ENCODE results near the gene HNRNPL. TPM values are rescaled to one million over a fixed set of nuclear protein-coding genes. Genes with fewer than 3 reads are reported as not detected.

The HNRNPL gene
- total and polyA plus RNA-seq, 10 of the 15 experiments (the other 5 are each of a cell fraction or from before 2014, with no cell fraction given), result 32.5 to 512 (median 306) TPM

DNA sequence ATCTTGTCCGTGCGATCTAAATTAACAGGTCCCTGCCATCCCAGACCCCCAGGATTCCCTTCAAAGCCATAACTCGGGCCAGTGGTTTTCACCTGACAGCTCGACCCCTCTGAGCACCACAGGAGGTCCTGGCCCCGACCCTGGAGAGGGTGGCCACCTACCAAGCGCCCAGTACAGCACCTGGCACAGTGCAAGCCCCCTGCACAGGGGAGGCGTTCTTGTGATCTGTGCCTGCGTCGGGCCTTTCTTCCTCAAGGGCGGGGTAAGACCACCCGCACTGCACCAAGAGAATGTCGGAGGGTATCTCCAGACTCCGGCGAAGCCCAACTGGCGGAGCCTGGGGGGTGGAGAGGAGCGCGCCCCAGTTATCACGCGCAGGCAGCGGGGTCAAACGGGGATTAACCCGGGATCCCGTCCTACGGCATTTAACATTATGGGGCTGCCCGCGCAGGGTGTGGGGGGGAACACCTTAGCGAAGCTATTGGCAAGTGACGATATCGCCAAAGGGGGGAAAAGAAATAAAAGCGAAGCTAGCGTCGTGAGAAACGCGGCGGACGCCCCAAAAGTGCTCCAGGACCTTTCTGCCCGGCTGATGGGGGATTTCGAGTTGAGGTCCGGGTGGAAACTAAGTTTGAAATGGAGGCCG, 1.3 kb upstream of the HNRNPL start (continued):
- no peak; the same call in 1 of the 2 replicates for TF ChIP-seq SMAD5 (IDR thresholded peaks at IDR 0.05; ENCODE audit: low read depth)
- no peak for TF ChIP-seq WRNIP1 (IDR thresholded peaks at IDR 0.05; ENCODE audit: borderline replicate concordance, low read depth, low read length)
- TF ChIP-seq POU2F2 (IDR thresholded peaks at IDR 0.05; ENCODE audit: borderline replicate concordance, low read depth, low read length), result no peak
- 0 out of 2 replicates have a peak, but pooled peaks have one; percentile 7 for TF ChIP-seq BACH1 (IDR thresholded peaks at IDR 0.05; ENCODE audit: borderline replicate concordance)
- no peak for TF ChIP-seq RFX5 (IDR thresholded peaks at IDR 0.05; ENCODE audit: low read depth, low read length)
- no peak for TF ChIP-seq TCF7 (IDR thresholded peaks at IDR 0.05; ENCODE audit: borderline replicate concordance)
- TF ChIP-seq RB1 (IDR thresholded peaks at IDR 0.05; ENCODE audit: borderline replicate concordance), result no peak
- TF ChIP-seq HDAC6 (IDR thresholded peaks at IDR 0.05; ENCODE audit: unreplicated experiment), result no peak
- TF ChIP-seq, protein P1, sequence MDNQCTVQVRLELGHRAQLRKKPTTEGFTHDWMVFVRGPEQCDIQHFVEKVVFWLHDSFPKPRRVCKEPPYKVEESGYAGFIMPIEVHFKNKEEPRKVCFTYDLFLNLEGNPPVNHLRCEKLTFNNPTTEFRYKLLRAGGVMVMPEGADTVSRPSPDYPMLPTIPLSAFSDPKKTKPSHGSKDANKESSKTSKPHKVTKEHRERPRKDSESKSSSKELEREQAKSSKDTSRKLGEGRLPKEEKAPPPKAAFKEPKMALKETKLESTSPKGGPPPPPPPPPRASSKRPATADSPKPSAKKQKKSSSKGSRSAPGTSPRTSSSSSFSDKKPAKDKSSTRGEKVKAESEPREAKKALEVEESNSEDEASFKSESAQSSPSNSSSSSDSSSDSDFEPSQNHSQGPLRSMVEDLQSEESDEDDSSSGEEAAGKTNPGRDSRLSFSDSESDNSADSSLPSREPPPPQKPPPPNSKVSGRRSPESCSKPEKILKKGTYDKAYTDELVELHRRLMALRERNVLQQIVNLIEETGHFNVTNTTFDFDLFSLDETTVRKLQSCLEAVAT (IDR thresholded peaks at IDR 0.05), result peak; percentile 3; the same call in 1 of the 2 replicates

GRCh38 chr19:38850436-38850975, 720 bp upstream of the HNRNPL start:
- Histone ChIP-seq H4K20me1 (ENCODE audit: control insufficient read depth, insufficient read depth) (peaks cover 6% of the 10 kb centered on the region), H3K79me2 (ENCODE audit: control insufficient read depth, insufficient read depth, low read length) (peaks cover 40% of the 10 kb centered on the region), H3K4me3 (peak overlapping the region; percentile 78), H3K9ac (ENCODE audit: control insufficient read depth, insufficient read depth, low read length) (peak overlapping the region; percentile 79), H3K9me3 (replicated peaks; ENCODE audit: control insufficient read depth, insufficient read depth, low read length) (no peaks in the 10 kb centered on the region), H3K27ac (ENCODE audit: control insufficient read depth, insufficient read depth) (peak overlapping the region; percentile 85), H3K36me3 (ENCODE audit: control insufficient read depth in 2 of 2, insufficient read depth in 2 of 2, low read length in 1 of 2) (peaks cover 14 to 19% of the 10 kb centered on the region in 2 experiments), H2AFZ (ENCODE audit: control insufficient read depth, low read depth, low read length) (peak overlapping the region; percentile 11), H3K4me2 (ENCODE audit: control insufficient read depth, insufficient read depth) (peak overlapping the region; percentile 98), H3K27me3 (replicated peaks in 1 of 2; ENCODE audit: control insufficient read depth in 2 of 2, insufficient read depth in 2 of 2, low read length in 1 of 2) (no peaks in the 10 kb centered on the region), H3K4me1 (ENCODE audit: control insufficient read depth, insufficient read depth, low read length) (peaks cover 7% of the 10 kb centered on the region; the same call in 1 of the 2 replicates)
- TSS peak; percentile 97 for BruUV-seq (replicated peaks)
- WGBS (ENCODE audit: insufficient coverage, insufficient replicate concordance, low lambda C conversion rate, missing lambda C conversion rate), result 1% methylated on average over 26 of the region's 26 CpGs
- in situ Hi-C loops (cut with MboI), result no loop called here
- peak; percentile 100 for FAIRE-seq
- SMC1A ChIA-PET (ENCODE audit: uncharacterized antibody, unreplicated experiment), result interaction anchor here (0.9 to 4.5 kb wide), 4 partner anchors 12 to 79 kb away, joined by 3 to 44 read pairs (median 13); no protein-coding TSS in a partner anchor
- no peak for DNase-seq (ENCODE audit: low read depth, low spot score)
- intact Hi-C loops (cut with micrococcal nuclease; ENCODE audit: unreplicated experiment), result loop anchor here (1.0 kb wide), 2 partner anchors 14 to 49 kb away; partner anchors contain the start of genes NFKBIB and SIRT2
- RAD21 ChIA-PET (ENCODE audit: unreplicated experiment), result interaction anchor here (1.4 to 3.6 kb wide), 4 partner anchors 14 to 27 kb away, joined by 5 to 47 read pairs (median 22); partner anchors contain the start of genes ECH1 and RINL
- POLR2A ChIA-PET, result interaction anchor here (1.0 to 4.4 kb wide), 8 partner anchors 15 to 232 kb away, joined by 3 to 144 read pairs (median 5); partner anchors contain the start of genes ECH1, MRPS12, NFKBIB and SARS2
- CTCF ChIA-PET, result interaction anchor here (0.7 to 2.5 kb wide), 5 partner anchors 13 to 81 kb away, joined by 3 to 14 read pairs (median 6); partner anchors contain the start of gene ECH1
- ATAC-seq, result peak; percentile 84
- TF ChIP-seq KAT2A (conservative IDR thresholded peaks at IDR 0.05; ENCODE audit: control insufficient read depth, low read depth, low read length) (no peak), NFIC (IDR thresholded peaks at IDR 0.05; ENCODE audit: low read depth, low read length) (0 out of 2 replicates have a peak, but pooled peaks have one; percentile 21), IKZF1 (conservative IDR thresholded peaks at IDR 0.05) (peak; percentile 49; the same call in 1 of the 2 replicates), SPI1 (IDR thresholded peaks at IDR 0.05; ENCODE audit: borderline replicate concordance, insufficient read depth, low read depth, low read length) (0 out of 2 replicates have a peak, but pooled peaks have one; percentile 24), SRF (IDR thresholded peaks at IDR 0.05; ENCODE audit: low read depth in 2 of 2, low read length in 2 of 2) (peak in 1 of 2 experiments; percentile 62; a peak in 2 of 4 replicates), YY1 (IDR thresholded peaks at IDR 0.05; ENCODE audit: low read depth, low read length) (peak; percentile 77), DPF2 (IDR thresholded peaks at IDR 0.05) (no peak), NBN (IDR thresholded peaks at IDR 0.05) (peak; percentile 7; the same call in 1 of the 2 replicates), SP1 (IDR thresholded peaks at IDR 0.05; ENCODE audit: low read depth, low read length) (peak; percentile 73), ELK1 (IDR thresholded peaks at IDR 0.05; ENCODE audit: low read depth, low read length) (peak; percentile 52)
